ENCODE data around the gene B3GNT3. TPM values are rescaled to one million over a fixed set of nuclear protein-coding genes. Genes with fewer than 3 reads are reported as not detected.

The B3GNT3 gene
- total and polyA plus RNA-seq, 2 of the 13 experiments (the other 11 are each of a cell fraction or from before 2014, with no cell fraction given): 0.86 to 4.0 TPM

DNA sequence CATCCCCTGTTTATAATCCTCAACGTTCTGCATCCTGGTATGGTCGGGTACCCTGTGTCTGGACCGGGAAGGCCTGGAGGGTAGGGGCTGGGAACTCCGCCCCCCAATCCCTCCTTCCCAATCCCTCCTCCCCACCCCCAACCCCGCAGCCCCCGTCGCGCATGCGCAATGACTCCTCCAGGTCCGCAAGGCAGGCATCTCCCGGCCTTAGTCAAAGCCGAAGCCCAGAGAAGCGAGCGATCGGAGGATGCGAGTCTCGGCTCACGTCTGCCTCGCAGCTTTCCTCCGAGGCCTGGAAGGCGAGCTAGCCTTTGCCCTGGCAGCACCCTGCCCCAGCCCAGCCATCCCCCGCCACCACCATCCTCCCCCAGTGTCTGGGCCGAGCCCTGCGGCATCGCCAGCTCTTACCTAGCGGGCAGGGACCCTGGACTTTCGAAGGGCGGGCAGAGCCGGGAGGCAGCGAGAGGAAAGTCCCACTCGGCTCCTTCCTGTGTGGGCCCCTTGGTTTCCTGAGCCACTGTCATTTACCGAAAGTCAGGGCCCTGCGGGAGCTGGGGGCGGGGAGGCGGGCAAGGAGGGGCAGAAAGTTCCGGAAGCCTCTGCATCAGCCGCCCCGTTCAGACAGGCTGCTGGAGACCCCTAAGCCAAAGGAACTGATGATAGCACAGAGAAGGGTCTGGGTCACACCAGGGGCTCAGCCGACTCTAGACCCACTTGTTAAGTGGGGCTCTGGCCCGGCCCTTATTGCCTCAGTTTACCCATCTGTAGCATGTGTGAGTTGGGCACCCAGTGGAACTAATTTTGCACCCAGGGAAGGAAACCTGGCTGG lies 52.8 kb downstream of the B3GNT3 start, which contains the start of gene JAK3 (continued):
- TF ChIP-seq, protein P1, sequence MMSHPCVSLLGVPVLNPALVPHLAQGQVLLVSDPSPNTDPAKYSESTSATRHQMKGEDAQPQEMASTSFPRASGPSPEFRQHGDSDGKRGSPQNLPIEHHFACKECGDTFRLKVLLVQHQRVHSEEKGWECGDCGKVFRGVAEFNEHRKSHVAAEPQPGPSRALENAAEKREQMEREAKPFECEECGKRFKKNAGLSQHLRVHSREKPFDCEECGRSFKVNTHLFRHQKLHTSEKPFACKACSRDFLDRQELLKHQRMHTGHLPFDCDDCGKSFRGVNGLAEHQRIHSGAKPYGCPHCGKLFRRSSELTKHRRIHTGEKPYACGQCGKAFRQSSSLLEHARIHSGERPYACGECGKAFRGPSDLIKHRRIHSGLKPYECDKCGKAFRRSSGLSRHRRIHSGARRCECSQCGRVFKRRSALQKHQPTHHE (CRISPR knock-in tag; IDR thresholded peaks at IDR 0.05; ENCODE audit: borderline replicate concordance): no peak
- TF ChIP-seq ZNF296 (CRISPR knock-in tag; conservative IDR thresholded peaks at IDR 0.05) (no peak), ZBTB42 (CRISPR knock-in tag; IDR thresholded peaks at IDR 0.05) (no peak), ZC3H13 (CRISPR knock-in tag; IDR thresholded peaks at IDR 0.05) (no peak), ZSCAN25 (CRISPR knock-in tag; IDR thresholded peaks at IDR 0.05) (no peak), YY1 (IDR thresholded peaks at IDR 0.05; ENCODE audit: insufficient read depth, insufficient replicate concordance, low read depth, low read length) (no peak), ZNF343 (CRISPR knock-in tag; IDR thresholded peaks at IDR 0.05) (0 out of 2 replicates have a peak, but pooled peaks have one; percentile 31), SALL1 (CRISPR knock-in tag; IDR thresholded peaks at IDR 0.05) (no peak), HOXD1 (CRISPR knock-in tag; IDR thresholded peaks at IDR 0.05) (peak; percentile 74; the same call in 1 of the 2 replicates), ZSCAN9 (CRISPR knock-in tag; IDR thresholded peaks at IDR 0.05; ENCODE audit: borderline replicate concordance) (0 out of 2 replicates have a peak, but pooled peaks have one; percentile 57), ZNF558 (CRISPR knock-in tag; IDR thresholded peaks at IDR 0.05; ENCODE audit: borderline replicate concordance) (peak; percentile 46; the same call in 1 of the 2 replicates), ZFAT (CRISPR knock-in tag; conservative IDR thresholded peaks at IDR 0.05) (no peak), PAWR (CRISPR knock-in tag; IDR thresholded peaks at IDR 0.05; ENCODE audit: borderline replicate concordance) (no peak)
- TF ChIP-seq, protein P2, sequence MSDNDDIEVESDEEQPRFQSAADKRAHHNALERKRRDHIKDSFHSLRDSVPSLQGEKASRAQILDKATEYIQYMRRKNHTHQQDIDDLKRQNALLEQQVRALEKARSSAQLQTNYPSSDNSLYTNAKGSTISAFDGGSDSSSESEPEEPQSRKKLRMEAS (IDR thresholded peaks at IDR 0.05): peak; percentile 81
- TF ChIP-seq, protein P3, sequence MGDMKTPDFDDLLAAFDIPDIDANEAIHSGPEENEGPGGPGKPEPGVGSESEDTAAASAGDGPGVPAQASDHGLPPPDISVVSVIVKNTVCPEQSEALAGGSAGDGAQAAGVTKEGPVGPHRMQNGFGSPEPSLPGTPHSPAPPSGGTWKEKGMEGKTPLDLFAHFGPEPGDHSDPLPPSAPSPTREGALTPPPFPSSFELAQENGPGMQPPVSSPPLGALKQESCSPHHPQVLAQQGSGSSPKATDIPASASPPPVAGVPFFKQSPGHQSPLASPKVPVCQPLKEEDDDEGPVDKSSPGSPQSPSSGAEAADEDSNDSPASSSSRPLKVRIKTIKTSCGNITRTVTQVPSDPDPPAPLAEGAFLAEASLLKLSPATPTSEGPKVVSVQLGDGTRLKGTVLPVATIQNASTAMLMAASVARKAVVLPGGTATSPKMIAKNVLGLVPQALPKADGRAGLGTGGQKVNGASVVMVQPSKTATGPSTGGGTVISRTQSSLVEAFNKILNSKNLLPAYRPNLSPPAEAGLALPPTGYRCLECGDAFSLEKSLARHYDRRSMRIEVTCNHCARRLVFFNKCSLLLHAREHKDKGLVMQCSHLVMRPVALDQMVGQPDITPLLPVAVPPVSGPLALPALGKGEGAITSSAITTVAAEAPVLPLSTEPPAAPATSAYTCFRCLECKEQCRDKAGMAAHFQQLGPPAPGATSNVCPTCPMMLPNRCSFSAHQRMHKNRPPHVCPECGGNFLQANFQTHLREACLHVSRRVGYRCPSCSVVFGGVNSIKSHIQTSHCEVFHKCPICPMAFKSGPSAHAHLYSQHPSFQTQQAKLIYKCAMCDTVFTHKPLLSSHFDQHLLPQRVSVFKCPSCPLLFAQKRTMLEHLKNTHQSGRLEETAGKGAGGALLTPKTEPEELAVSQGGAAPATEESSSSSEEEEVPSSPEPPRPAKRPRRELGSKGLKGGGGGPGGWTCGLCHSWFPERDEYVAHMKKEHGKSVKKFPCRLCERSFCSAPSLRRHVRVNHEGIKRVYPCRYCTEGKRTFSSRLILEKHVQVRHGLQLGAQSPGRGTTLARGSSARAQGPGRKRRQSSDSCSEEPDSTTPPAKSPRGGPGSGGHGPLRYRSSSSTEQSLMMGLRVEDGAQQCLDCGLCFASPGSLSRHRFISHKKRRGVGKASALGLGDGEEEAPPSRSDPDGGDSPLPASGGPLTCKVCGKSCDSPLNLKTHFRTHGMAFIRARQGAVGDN (CRISPR knock-in tag; IDR thresholded peaks at IDR 0.05): peak; percentile 95
- TF ChIP-seq, protein P4, sequence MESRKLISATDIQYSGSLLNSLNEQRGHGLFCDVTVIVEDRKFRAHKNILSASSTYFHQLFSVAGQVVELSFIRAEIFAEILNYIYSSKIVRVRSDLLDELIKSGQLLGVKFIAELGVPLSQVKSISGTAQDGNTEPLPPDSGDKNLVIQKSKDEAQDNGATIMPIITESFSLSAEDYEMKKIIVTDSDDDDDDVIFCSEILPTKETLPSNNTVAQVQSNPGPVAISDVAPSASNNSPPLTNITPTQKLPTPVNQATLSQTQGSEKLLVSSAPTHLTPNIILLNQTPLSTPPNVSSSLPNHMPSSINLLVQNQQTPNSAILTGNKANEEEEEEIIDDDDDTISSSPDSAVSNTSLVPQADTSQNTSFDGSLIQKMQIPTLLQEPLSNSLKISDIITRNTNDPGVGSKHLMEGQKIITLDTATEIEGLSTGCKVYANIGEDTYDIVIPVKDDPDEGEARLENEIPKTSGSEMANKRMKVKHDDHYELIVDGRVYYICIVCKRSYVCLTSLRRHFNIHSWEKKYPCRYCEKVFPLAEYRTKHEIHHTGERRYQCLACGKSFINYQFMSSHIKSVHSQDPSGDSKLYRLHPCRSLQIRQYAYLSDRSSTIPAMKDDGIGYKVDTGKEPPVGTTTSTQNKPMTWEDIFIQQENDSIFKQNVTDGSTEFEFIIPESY (CRISPR knock-in tag; IDR thresholded peaks at IDR 0.05): no peak
- TF ChIP-seq, protein P5, sequence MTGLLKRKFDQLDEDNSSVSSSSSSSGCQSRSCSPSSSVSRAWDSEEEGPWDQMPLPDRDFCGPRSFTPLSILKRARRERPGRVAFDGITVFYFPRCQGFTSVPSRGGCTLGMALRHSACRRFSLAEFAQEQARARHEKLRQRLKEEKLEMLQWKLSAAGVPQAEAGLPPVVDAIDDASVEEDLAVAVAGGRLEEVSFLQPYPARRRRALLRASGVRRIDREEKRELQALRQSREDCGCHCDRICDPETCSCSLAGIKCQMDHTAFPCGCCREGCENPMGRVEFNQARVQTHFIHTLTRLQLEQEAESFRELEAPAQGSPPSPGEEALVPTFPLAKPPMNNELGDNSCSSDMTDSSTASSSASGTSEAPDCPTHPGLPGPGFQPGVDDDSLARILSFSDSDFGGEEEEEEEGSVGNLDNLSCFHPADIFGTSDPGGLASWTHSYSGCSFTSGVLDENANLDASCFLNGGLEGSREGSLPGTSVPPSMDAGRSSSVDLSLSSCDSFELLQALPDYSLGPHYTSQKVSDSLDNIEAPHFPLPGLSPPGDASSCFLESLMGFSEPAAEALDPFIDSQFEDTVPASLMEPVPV (CRISPR knock-in tag; IDR thresholded peaks at IDR 0.05): no peak
- TF ChIP-seq, protein P6, sequence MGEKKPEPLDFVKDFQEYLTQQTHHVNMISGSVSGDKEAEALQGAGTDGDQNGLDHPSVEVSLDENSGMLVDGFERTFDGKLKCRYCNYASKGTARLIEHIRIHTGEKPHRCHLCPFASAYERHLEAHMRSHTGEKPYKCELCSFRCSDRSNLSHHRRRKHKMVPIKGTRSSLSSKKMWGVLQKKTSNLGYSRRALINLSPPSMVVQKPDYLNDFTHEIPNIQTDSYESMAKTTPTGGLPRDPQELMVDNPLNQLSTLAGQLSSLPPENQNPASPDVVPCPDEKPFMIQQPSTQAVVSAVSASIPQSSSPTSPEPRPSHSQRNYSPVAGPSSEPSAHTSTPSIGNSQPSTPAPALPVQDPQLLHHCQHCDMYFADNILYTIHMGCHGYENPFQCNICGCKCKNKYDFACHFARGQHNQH (CRISPR knock-in tag; IDR thresholded peaks at IDR 0.05): no peak

Data from HepG2 (cell line).